Measurements from ENCODE around the gene ATXN7.

GRCh38 chr3:63961891-63962290 is 98.2 kb downstream of the ATXN7 start:
- no peak for TF ChIP-seq SNRNP70 (IDR thresholded peaks at IDR 0.05; ENCODE audit: low read depth, low read length)
- TF ChIP-seq ZNF253 (CRISPR knock-in tag; IDR thresholded peaks at IDR 0.05; ENCODE audit: borderline replicate concordance) = no peak
- TF ChIP-seq ZNF407 (CRISPR knock-in tag; IDR thresholded peaks at IDR 0.05; ENCODE audit: not compliant biosample characterization) = no peak
- no peak for TF ChIP-seq SRY (CRISPR knock-in tag; IDR thresholded peaks at IDR 0.05)
- no peak for TF ChIP-seq SRF (IDR thresholded peaks at IDR 0.05; ENCODE audit: low read depth, low read length)
- no peak for TF ChIP-seq EP300 (IDR thresholded peaks at IDR 0.05; ENCODE audit: low read depth in 2 of 2, low read length in 2 of 2)
- no peak for TF ChIP-seq EP300 (CRISPR knock-in tag; IDR thresholded peaks at IDR 0.05; ENCODE audit: borderline replicate concordance)
- TF ChIP-seq CREB1 (IDR thresholded peaks at IDR 0.05) = no peak
- TF ChIP-seq CREB1 (CRISPR knock-in tag; IDR thresholded peaks at IDR 0.05) = no peak

Measured in HepG2 (cell line).